ENCODE results near the gene APC2.
A peak's percentile ranks its signal among the peaks of the same experiment; 100 is the strongest.

Gene APC2, protein sequence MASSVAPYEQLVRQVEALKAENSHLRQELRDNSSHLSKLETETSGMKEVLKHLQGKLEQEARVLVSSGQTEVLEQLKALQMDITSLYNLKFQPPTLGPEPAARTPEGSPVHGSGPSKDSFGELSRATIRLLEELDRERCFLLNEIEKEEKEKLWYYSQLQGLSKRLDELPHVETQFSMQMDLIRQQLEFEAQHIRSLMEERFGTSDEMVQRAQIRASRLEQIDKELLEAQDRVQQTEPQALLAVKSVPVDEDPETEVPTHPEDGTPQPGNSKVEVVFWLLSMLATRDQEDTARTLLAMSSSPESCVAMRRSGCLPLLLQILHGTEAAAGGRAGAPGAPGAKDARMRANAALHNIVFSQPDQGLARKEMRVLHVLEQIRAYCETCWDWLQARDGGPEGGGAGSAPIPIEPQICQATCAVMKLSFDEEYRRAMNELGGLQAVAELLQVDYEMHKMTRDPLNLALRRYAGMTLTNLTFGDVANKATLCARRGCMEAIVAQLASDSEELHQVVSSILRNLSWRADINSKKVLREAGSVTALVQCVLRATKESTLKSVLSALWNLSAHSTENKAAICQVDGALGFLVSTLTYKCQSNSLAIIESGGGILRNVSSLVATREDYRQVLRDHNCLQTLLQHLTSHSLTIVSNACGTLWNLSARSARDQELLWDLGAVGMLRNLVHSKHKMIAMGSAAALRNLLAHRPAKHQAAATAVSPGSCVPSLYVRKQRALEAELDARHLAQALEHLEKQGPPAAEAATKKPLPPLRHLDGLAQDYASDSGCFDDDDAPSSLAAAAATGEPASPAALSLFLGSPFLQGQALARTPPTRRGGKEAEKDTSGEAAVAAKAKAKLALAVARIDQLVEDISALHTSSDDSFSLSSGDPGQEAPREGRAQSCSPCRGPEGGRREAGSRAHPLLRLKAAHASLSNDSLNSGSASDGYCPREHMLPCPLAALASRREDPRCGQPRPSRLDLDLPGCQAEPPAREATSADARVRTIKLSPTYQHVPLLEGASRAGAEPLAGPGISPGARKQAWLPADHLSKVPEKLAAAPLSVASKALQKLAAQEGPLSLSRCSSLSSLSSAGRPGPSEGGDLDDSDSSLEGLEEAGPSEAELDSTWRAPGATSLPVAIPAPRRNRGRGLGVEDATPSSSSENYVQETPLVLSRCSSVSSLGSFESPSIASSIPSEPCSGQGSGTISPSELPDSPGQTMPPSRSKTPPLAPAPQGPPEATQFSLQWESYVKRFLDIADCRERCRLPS (N-terminal part only)

GRCh38 chr19:1449467-1450442 lies at the start of gene APC2:
APC2 (plus strand) TSS chr19:1450121; CDS start chr19:1453002, 2,881 bp downstream.
- DNase-seq = peak; percentile 82

- peak; percentile 18 for DNase-seq
These were observed 49.4 kb upstream of the APC2 start for GRCh38 chr19:1400281-1401137.

DNA sequence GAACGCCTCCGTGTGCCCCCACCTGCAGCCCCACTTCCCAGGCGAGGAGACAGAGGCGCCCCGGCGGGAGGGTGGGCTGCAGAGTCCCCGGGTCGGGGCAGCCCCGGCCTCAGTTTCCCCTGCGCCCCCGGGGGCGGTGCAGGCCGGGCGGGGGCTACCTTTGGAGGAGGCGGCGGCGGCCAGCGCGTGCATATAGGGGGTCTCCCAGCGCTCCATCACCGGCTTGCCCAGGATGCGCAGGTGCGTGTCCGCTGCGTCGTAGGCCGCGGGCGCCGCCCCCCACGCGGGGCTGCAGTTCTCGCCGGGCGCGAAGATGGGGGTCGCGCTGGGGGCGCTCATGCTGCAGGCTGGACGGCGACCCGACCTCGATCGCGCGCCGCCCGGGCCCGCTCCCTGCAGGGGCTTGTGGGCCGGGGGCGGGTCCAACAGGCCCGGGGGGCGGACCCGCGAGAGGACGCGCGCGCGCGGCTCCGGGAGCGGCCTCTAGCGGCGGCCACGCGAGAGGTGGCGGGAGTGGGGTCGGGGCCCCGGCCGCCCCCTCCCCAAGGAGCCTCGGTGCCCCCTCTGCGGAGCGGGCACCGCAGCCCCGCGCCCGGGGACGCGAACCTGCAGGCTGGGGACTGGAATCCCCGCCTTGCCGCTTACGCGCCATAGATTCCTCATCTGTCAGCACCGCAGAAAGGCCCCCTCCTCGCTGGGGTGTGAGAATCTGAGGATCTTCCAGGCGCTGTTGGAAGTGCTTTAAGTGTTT lies 48.6 kb upstream of the APC2 start, which contains the start of gene GAMT:
Gene GAMT (minus strand): TSS at position 405 of the 751 bp plus-strand sequence. CDS start 66 bp downstream, at position 339.
- peak; percentile 10 for DNase-seq

DNA sequence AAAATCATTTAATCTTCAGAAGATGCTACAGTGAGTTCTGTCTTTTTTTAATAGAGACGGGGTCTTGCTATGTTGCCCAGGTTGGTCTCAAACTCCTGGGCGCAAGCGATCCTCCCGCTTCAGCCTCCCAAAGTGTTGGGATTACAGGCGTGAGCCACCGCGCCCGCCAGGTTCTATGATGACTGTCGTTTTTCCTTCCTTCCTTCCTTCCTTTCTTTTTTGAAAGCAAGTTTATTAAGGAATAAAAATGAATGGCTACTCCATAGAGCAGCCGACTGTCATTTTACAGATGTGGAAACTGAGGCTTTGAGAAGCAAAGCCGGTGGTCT lies 48.1 kb upstream of the APC2 start:
- DNase-seq = no peak

GRCh38 chr19:1402411-1403070 lies 47.4 kb upstream of the APC2 start:
- no peak for DNase-seq

GRCh38 chr19:1406774-1407527 lies 43.0 kb upstream of the APC2 start:
- DNase-seq = peak; percentile 93

DNA sequence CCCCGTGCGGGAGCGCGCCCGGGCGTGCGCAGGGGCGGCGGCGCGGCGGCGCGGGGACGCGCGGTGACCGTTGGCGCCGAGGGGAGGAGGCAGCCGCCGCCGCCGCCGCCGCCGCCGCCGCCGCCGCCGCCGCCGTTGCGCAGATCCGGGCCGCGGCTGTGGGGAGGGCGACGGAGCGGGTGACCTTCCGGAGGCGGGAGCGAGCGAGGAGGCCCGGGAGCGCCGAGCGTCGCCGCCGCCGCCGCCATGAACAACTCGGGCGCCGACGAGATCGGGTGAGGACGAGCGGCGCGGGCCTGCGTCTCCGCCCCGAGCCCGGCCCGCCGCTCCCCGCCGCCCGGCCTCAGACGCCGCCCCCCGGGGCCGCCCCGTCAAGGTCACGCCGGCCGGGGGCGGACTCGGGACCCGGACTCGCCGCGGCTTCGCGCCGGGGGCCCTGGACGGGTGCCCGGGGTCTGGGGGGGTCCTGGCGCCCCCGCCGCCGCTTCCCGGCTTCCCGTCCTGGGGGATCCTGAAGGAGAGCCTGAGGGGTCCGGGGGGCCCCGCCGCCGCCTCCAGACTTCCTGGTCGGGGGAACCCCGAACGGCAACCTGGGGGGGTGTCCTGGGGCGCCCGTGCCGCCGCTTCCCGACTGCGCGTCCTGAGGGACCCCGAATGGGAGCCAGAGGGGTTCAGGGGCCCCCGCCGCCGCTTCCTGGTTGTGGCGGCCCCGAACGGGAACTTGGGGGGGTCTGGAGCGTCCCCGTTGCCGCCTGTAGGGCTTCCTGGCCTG lies 42.2 kb upstream of the APC2 start, which contains the start of gene DAZAP1:
Gene DAZAP1 (plus strand): TSS at position 59 of the 772 bp plus-strand sequence. CDS start 188 bp downstream, at position 247.
- no peak for DNase-seq

- DNase-seq = no peak
These were observed 41.4 kb upstream of the APC2 start for GRCh38 chr19:1408300-1409203.

- DNase-seq = no peak
These were observed 40.5 kb upstream of the APC2 start for GRCh38 chr19:1409204-1410005.

DNA sequence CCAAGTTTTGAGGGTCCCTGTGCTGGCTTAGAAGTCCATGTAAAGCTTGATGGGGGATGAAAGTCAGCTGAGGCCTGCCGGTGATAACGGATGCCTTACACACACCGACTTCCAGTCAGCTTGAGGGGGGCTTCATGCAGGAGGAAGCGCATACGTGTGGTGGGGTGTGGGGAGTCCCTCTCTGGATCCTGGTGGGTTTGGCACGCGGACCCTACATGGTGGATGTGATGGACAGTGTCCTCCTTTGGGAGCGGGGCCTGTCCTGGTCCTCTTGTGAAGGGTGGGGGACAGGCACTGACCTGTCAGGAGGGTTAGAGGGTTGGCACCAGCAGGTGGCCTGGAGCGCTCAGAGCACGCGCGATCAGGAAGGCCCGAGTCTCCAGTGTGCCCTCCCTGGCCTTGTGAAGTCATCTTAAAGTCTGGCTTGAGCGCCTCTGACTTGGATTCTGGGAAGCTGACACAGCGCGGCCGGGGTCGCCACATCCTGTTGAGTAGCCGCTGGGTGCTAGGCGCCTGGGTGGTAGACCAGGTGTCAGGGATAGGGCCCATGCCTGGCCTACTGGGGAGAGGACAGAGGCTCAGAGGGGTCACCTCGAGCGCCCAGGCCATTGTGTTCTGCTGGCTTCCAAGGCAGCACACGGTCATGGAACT lies 39.7 kb upstream of the APC2 start:
- no peak for DNase-seq

DNA sequence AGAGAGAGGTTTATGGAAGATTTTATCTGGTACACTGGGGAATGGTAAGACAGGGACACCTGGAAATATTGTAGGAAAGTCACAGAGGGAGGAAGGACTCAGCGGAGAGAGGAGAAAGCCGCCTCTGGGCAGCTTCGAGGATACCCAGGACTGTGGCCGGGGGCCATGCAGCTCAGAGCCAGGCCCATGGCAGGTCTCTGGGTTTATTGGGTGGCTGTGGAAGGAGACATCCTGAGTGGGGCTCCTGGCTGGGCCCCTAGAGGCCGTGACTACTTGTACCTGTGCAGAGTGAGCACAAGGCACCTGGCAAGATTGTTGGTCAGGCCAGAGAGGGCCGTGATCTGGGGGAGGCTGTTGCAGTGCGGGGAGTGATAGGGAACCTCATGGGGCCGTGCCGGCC lies 39.1 kb upstream of the APC2 start:
- DNase-seq = no peak

DNA sequence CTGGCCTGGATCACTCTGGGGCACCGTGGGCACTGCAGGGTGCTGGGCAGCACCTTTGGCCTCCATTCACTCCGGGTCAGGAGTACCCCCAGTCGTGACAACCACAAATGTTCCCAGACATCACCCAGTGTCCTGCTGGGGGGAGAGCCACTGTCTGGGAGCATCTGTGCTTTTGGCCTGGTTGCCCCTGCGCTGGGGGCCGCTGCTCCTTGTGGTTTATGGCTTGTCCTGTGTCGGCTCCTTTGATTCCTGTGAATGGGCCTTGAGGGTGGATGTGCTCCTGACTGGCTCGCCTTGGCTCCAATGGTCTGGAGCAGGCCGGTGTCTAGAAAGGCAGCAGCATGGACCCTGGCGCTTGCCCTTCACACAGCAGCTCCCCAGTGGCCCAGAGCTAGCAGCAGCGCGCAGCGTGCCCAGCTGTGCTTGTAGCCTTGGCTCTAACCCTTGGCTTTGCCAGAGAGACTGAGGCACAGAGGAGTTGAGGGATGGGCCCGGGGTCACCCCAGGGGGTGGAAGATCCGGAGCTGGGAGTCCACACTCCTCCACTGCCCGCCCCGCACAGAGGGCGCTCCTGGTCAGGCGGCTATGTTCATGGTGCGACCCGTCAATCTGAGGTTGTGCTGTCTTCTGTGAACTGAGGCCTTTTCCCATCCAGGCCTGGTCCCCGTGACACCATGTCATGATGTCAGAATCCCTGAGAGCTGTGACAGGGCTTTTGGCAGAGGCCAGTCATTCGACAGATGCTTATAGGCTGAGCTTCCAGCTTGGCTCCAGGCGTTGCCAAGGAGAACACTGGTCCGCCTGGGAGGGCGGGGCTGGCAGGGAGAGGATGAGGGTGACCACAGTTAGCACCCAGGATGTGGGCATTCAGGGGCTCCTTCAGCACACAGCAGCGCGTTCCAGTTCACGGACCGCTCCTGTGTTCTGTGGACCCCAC lies 38.4 kb upstream of the APC2 start:
- no peak for DNase-seq

DNA sequence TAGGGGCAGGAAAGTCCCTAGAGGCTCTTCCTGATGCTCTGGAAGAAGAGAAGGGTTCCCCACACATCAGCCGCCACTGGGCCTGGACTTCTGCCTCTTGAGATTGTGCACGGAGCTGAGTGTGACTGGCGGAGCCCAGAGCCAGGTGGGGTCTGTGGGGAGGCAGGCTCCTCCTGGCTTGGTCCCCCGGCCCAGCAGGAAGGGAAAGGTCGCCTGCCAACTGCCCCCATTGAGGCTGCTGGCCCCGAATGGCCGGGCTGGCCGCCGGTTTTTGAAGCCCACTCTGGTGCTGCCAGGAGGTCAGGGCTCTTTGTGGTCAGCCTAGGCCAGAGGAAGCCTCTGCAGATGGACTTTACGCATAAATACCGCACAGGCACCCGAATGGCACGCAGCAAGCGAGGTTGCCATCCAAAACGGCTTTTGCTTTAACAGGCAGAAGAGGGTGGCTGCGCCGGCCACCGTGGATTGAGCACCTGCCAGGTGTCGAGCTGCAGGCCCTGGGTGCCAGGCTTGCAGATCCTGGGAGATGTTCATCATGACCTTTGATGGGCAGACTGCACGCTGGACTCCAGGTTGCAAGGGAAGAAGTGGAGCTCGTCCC lies 37.5 kb upstream of the APC2 start:
- no peak for DNase-seq
